Natural killer cell (primary cell): ENCODE results near the gene LCP2. TPM values are rescaled to one million over a fixed set of nuclear protein-coding genes. Genes with fewer than 3 reads are reported as not detected.

ENCODE experiments used
- ATAC-seq, 3 donors: fragments of 150-1000 bp in 2 of 3; fragments of 200-7000 bp in 1 of 3; cut with Tn5 transposase; 1 replicate in 1 of 3; 2 replicates in 2 of 3; pipeline ENCODE4 v1.10.0; 2021; ENCODE audit warnings: mild to moderate bottlenecking in 2 of 3, moderate library complexity in 2 of 3
- DNase-seq, 2 donors: peaks; one replicate each; pipeline versions ENCODE4 v3.0.0 to v3.0.0-alpha.2; 2013 to 2021; ENCODE audit warnings: mixed read lengths in 1 of 2
- H3K27ac ChIP-seq: one replicate; pipeline ENCODE4 v1.5.1; 2013; ENCODE audit warnings: mild to moderate bottlenecking, low read length
- H3K27me3 ChIP-seq: one replicate; pipeline ENCODE4 v1.6.1; 2013; ENCODE audit warnings: low read length; ENCODE audit not compliant: control insufficient read depth, insufficient read depth
- H3K36me3 ChIP-seq: one replicate; pipeline ENCODE4 v1.6.1; 2013; ENCODE audit warnings: low read length; ENCODE audit not compliant: control insufficient read depth, insufficient read depth
- H3K4me1 ChIP-seq: one replicate; pipeline ENCODE4 v1.6.1; 2013; ENCODE audit warnings: low read length; ENCODE audit not compliant: control insufficient read depth, insufficient read depth
- H3K4me3 ChIP-seq: one replicate; pipeline ENCODE4 v1.5.1; 2013; ENCODE audit warnings: low read length
- H3K9me3 ChIP-seq: one replicate; pipeline ENCODE4 v1.6.1; 2013; ENCODE audit warnings: low read length; ENCODE audit not compliant: control insufficient read depth, insufficient read depth
- H3K27ac Mint-ChIP-seq, 2 donors: one replicate each; pipeline ENCODE4 v1.8.0; 2022; ENCODE audit warnings: mild to moderate bottlenecking in 2 of 2, mixed read lengths in 2 of 2, moderate library complexity in 1 of 2
- H3K27me3 Mint-ChIP-seq, 2 donors: one replicate each; pipeline ENCODE4 v1.8.0; 2022; ENCODE audit warnings: low read depth in 2 of 2, mixed read lengths in 2 of 2
- H3K36me3 Mint-ChIP-seq: one replicate; pipeline ENCODE4 v1.8.0; 2022; ENCODE audit warnings: mixed read lengths
- H3K4me1 Mint-ChIP-seq, 2 donors: one replicate each; pipeline ENCODE4 v1.8.0; 2022; ENCODE audit warnings: mixed read lengths in 2 of 2
- H3K4me3 Mint-ChIP-seq: one replicate; pipeline ENCODE4 v1.8.0; 2022; ENCODE audit warnings: mild to moderate bottlenecking, moderate library complexity, mixed read lengths
- H3K9me3 Mint-ChIP-seq, 2 donors: one replicate each; pipeline ENCODE4 v1.8.0; 2022; ENCODE audit warnings: mixed read lengths in 2 of 2
- CTCF ChIP-seq: fragments of 200-600 bp; IDR thresholded peaks from one replicate; pipeline ENCODE4 v1.8.0; 2022; ENCODE audit warnings: antibody characterized with exemption
- whole genome bisulfite sequencing: methylation state at CpG from one replicate; pipeline ENCODE4 v1.1.7; 2013; ENCODE audit warnings: missing lambda C conversion rate; ENCODE audit not compliant: insufficient coverage; 5-methylcytosine and 5-hydroxymethylcytosine counted together
- intact Hi-C: fragments of 100-400 bp; cut with micrococcal nuclease; formaldehyde crosslinking; loops from one replicate; pipeline ENCODE4 v1.14.2; 2022
- total RNA-seq, 4 donors: library from RNA; stranded (reverse); fragments of 120-200 nt in 1 of 4; gene quantifications; one replicate each; pipeline versions ENCODE4 v1.2.3 to v1.2.4, GENCODE V29; 2013 to 2022

The LCP2 gene
- total RNA-seq, 3 donors from 2014 or later (not counting 1 experiment from before 2014, with no cell fraction given): 376 to 488 (median 450) TPM

- WGBS: 89% methylated on average over 5 of the region's 5 CpGs
- TF ChIP-seq CTCF: no peak
- Mint-ChIP-seq H3K9me3 (no peaks in the 10 kb centered on the region), H3K27me3 (no peaks in the 10 kb centered on the region), H3K36me3 (no peaks in the 10 kb centered on the region), H3K4me1 (peaks cover 23 to 27% of the 10 kb centered on the region in 2 donors), H3K27ac (no peak overlapping the region), H3K4me3 (no peak overlapping the region)
- Histone ChIP-seq H3K9me3 (no peaks in the 10 kb centered on the region), H3K27me3 (no peaks in the 10 kb centered on the region), H3K27ac (no peak overlapping the region), H3K4me1 (peaks cover 21% of the 10 kb centered on the region), H3K4me3 (no peak overlapping the region), H3K36me3 (no peaks in the 10 kb centered on the region)
- intact Hi-C loops: no loop called here
- no peak for DNase-seq
- ATAC-seq: no peak
Measured at GRCh38 chr5:170315154-170315553, 17.6 kb upstream of the LCP2 start.

- intact Hi-C loops: no loop called here
- Histone ChIP-seq H3K27me3 (no peaks in the 10 kb centered on the region), H3K27ac (no peak overlapping the region), H3K9me3 (no peaks in the 10 kb centered on the region), H3K4me1 (peaks cover 21% of the 10 kb centered on the region), H3K36me3 (no peaks in the 10 kb centered on the region), H3K4me3 (no peak overlapping the region)
- no peaks in the 10 kb centered on the region for H3K36me3 Mint-ChIP-seq
- H3K9me3 Mint-ChIP-seq: no peaks in the 10 kb centered on the region
- DNase-seq: no peak
- no peak for ATAC-seq
- no peaks in the 10 kb centered on the region for H3K27me3 Mint-ChIP-seq
- no peak for TF ChIP-seq CTCF
- no peak overlapping the region for H3K27ac Mint-ChIP-seq
- H3K4me1 Mint-ChIP-seq: peaks cover 23 to 33% of the 10 kb centered on the region in 2 donors
- H3K4me3 Mint-ChIP-seq: no peak overlapping the region
- WGBS: 90% methylated on average over 2 of the region's 2 CpGs
Measured at GRCh38 chr5:170314541-170315095, 17.0 kb upstream of the LCP2 start.

DNA sequence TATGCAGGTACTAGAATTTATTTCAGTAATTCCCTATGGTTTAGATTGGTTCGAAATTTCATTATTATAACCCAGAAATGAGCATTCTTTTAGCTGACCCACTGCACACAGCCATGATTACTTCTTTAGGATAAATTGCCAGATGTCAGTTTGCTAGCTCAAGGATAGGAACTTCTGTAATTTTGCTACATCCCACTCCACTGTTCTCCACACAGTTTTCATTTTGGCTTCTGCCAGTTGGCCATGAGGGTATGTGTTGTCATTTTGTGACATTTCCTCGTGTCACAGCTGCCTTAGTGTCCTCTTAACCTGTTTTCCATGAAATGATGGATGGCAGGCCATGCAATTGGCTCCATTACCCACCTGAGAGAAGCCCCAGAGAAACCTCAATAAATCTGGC lies 16.2 kb upstream of the LCP2 start:
- peaks cover 16 to 29% of the 10 kb centered on the region in 2 donors for H3K4me1 Mint-ChIP-seq
- no peak for TF ChIP-seq CTCF
- WGBS: 89% methylated on average over 2 of the region's 2 CpGs
- H3K36me3 Mint-ChIP-seq: no peaks in the 10 kb centered on the region
- DNase-seq (no peak), ATAC-seq (no peak)
- no peaks in the 10 kb centered on the region for H3K9me3 ChIP-seq
- no peaks in the 10 kb centered on the region for H3K27me3 Mint-ChIP-seq
- H3K27ac ChIP-seq: no peak overlapping the region
- H3K4me1 ChIP-seq: peaks cover 16% of the 10 kb centered on the region
- no peaks in the 10 kb centered on the region for H3K27me3 ChIP-seq
- no peak overlapping the region for H3K4me3 ChIP-seq
- no peak overlapping the region for H3K27ac Mint-ChIP-seq
- intact Hi-C loops: no loop called here
- H3K4me3 Mint-ChIP-seq: no peak overlapping the region
- H3K36me3 ChIP-seq: no peaks in the 10 kb centered on the region
- H3K9me3 Mint-ChIP-seq: no peaks in the 10 kb centered on the region

DNA sequence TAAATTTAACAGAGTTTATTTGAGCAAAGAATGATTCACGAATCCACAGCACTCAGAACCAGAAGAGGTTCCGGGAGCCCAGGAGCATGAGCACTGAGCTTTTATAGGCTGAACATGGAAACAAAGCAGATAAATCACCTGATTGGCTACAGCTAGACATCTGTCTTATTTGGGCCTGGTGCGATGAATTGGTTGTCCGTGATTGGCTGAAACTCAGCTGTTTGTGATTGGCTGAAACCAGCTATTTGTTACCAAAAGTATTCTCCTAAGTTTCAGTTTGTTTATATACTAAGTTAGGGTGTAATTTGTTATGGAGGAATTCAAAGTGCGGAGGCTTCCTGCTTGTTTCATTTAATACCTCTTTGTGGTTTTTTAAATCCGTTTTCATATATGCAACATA lies 15.8 kb upstream of the LCP2 start:
- ATAC-seq: no peak
- H3K27me3 ChIP-seq: no peaks in the 10 kb centered on the region
- no peaks in the 10 kb centered on the region for H3K36me3 Mint-ChIP-seq
- no peaks in the 10 kb centered on the region for H3K27me3 Mint-ChIP-seq
- WGBS: 63% methylated on average over 4 of the region's 6 CpGs
- no peak for TF ChIP-seq CTCF
- DNase-seq: peak in 1 of 2 donors; percentile 75
- peaks cover 16% of the 10 kb centered on the region for H3K4me1 ChIP-seq
- H3K9me3 ChIP-seq: no peaks in the 10 kb centered on the region
- H3K4me3 ChIP-seq: no peak overlapping the region
- no peaks in the 10 kb centered on the region for H3K36me3 ChIP-seq
- H3K27ac ChIP-seq: no peak overlapping the region
- H3K27ac Mint-ChIP-seq: no peak overlapping the region
- H3K9me3 Mint-ChIP-seq: no peaks in the 10 kb centered on the region
- no peak overlapping the region for H3K4me3 Mint-ChIP-seq
- H3K4me1 Mint-ChIP-seq: peaks cover 16 to 28% of the 10 kb centered on the region in 2 donors
- intact Hi-C loops: no loop called here
